ENCODE measurements around the gene FAHD2A.
"Not testable (repeated sequence)": the region's sequence is repeated elsewhere in the genome, so short reads cannot be mapped to it uniquely, and the experiment has no call there.

FAHD2A gene

GRCh38 chr2:95390272-95390880 is 12.1 kb upstream of the FAHD2A start:
- no peak for DNase-seq (ENCODE audit: low spot score)

GRCh38 chr2:95390881-95391321 is 11.6 kb upstream of the FAHD2A start:
- no peak for DNase-seq (ENCODE audit: low spot score)

- DNase-seq (ENCODE audit: low spot score) = no peak
These were observed 10.7 kb upstream of the FAHD2A start for GRCh38 chr2:95391641-95392310.

- no peak for DNase-seq (ENCODE audit: low spot score)
These were observed 10.2 kb upstream of the FAHD2A start for GRCh38 chr2:95392320-95392719.

GRCh38 chr2:95392730-95393455 is 9.6 kb upstream of the FAHD2A start:
- DNase-seq (ENCODE audit: low spot score) = no peak

- DNase-seq (ENCODE audit: low spot score) = no peak
These were observed 8.6 kb upstream of the FAHD2A start for GRCh38 chr2:95393901-95394300.

GRCh38 chr2:95399061-95399460 is 3.4 kb upstream of the FAHD2A start:
- DNase-seq (ENCODE audit: low spot score) = no peak

GRCh38 chr2:95401480-95401879 is 1.0 kb upstream of the FAHD2A start:
- DNase-seq (ENCODE audit: low spot score) = no peak

GRCh38 chr2:95402004-95402369 is 521 bp upstream of the FAHD2A start:
- DNase-seq (ENCODE audit: low spot score) = peak; percentile 6

- DNase-seq (ENCODE audit: low spot score) = peak; percentile 38
These were observed 755 bp downstream of the FAHD2A start for GRCh38 chr2:95403204-95403721.

- not testable (repeated sequence) for DNase-seq (ENCODE audit: low spot score)
These were observed 1.3 kb downstream of the FAHD2A start for GRCh38 chr2:95403824-95404223.

- DNase-seq (ENCODE audit: low spot score) = not testable (repeated sequence)
These were observed 2.2 kb downstream of the FAHD2A start for GRCh38 chr2:95404676-95405075.

- not testable (repeated sequence) for DNase-seq (ENCODE audit: low spot score)
These were observed 8.7 kb downstream of the FAHD2A start for GRCh38 chr2:95411239-95411638.

- DNase-seq (ENCODE audit: low spot score) = peak; percentile 83
These were observed 11.6 kb downstream of the FAHD2A start for GRCh38 chr2:95414015-95414594.

GRCh38 chr2:95415138-95415537 is 12.6 kb downstream of the FAHD2A start:
- not testable (repeated sequence) for DNase-seq (ENCODE audit: low spot score)

- not testable (repeated sequence) for DNase-seq (ENCODE audit: low spot score)
These were observed 13.1 kb downstream of the FAHD2A start for GRCh38 chr2:95415561-95415960.

- DNase-seq (ENCODE audit: low spot score) = not testable (repeated sequence)
These were observed 24.8 kb downstream of the FAHD2A start for GRCh38 chr2:95427196-95427867.

- not testable (repeated sequence) for DNase-seq (ENCODE audit: low spot score)
These were observed 27.4 kb downstream of the FAHD2A start for GRCh38 chr2:95429748-95430467.

- DNase-seq (ENCODE audit: low spot score) = not testable (repeated sequence)
These were observed 30.9 kb downstream of the FAHD2A start for GRCh38 chr2:95433373-95433772.

- not testable (repeated sequence) for DNase-seq (ENCODE audit: low spot score)
These were observed 31.5 kb downstream of the FAHD2A start for GRCh38 chr2:95433973-95434372.

GRCh38 chr2:95434507-95435076 is 32.1 kb downstream of the FAHD2A start:
- DNase-seq (ENCODE audit: low spot score) = not testable (repeated sequence)
